SU-DHL-6 (cell line): Measurements from ENCODE around the gene ARL15.

ENCODE experiments used
- H2AFZ ChIP-seq: fragments of 200-600 bp; sonication (generic); 2 replicates; pipeline ENCODE4 v1.6.1; 2014; ENCODE audit warnings: low read depth, mild to moderate bottlenecking, moderate library complexity, mixed read lengths, antibody characterized with exemption, low read length; ENCODE audit not compliant: severe bottlenecking
- H3F3A ChIP-seq: fragments of 200-600 bp; shearing (Covaris generic); 2 replicates; pipeline ENCODE4 v1.6.0; 2016; ENCODE audit warnings: antibody characterized with exemption, mild to moderate bottlenecking; ENCODE audit not compliant: insufficient read depth
- H3K27ac ChIP-seq: fragments of 200-600 bp; sonication (generic); 2 replicates; pipeline ENCODE4 v1.5.1; 2016; ENCODE audit warnings: low read depth, mild to moderate bottlenecking, low read length, moderate library complexity, mixed read lengths
- H3K27me3 ChIP-seq: fragments of 200-600 bp; sonication (generic), shearing (Covaris generic); 2 replicates; pipeline ENCODE4 v1.6.0; 2014; ENCODE audit warnings: mild to moderate bottlenecking, low read length
- H3K36me3 ChIP-seq: fragments of 200-600 bp; sonication (generic); 2 replicates; pipeline ENCODE4 v1.6.1; 2014; ENCODE audit warnings: mild to moderate bottlenecking, low read length, mixed read lengths
- H3K4me2 ChIP-seq: fragments of 300-600, 200-600 bp; shearing (Covaris generic), sonication (generic); 2 replicates; pipeline ENCODE4 v1.6.0; 2014; ENCODE audit warnings: low read length, low read depth, mild to moderate bottlenecking; ENCODE audit not compliant: poor library complexity, severe bottlenecking
- H3K4me3 ChIP-seq: fragments of 200-600 bp; sonication (generic); 2 replicates; pipeline ENCODE4 v1.5.1; 2014; ENCODE audit warnings: antibody characterized with exemption, low read length, mild to moderate bottlenecking, mixed read lengths; ENCODE audit not compliant: insufficient read depth, poor library complexity, severe bottlenecking
- H3K79me2 ChIP-seq: fragments of 200-600 bp; sonication (generic); 2 replicates; pipeline ENCODE4 v1.6.1; 2014; ENCODE audit warnings: mild to moderate bottlenecking, low read length, moderate library complexity; ENCODE audit not compliant: insufficient read depth
- H3K9ac ChIP-seq: fragments of 200-600 bp; sonication (generic); 2 replicates; pipeline ENCODE4 v1.7.0; 2014; ENCODE audit warnings: mild to moderate bottlenecking, low read length
- H3K9me2 ChIP-seq: fragments of 200-600 bp; sonication (generic); replicated peaks from 2 replicates; pipeline ENCODE4 v1.6.1; 2014; ENCODE audit warnings: low read length; ENCODE audit not compliant: insufficient read depth
- H3K9me3 ChIP-seq: fragments of 200-600 bp; sonication (generic); 2 replicates; pipeline ENCODE4 v1.6.1; 2014; ENCODE audit warnings: low read length, mixed read lengths; ENCODE audit not compliant: insufficient read depth
- H4K20me1 ChIP-seq: fragments of 200-600 bp; sonication (generic); 2 replicates; pipeline ENCODE4 v1.6.1; 2014; ENCODE audit warnings: low read depth, mild to moderate bottlenecking, antibody characterized with exemption, low read length, moderate library complexity, mixed read lengths
- EZH2phosphoT487 ChIP-seq: fragments of 200-600 bp; sonication (generic), shearing (Covaris generic); conservative IDR thresholded peaks from 2 replicates; pipeline ENCODE4 v1.6.1; 2018; ENCODE audit warnings: mild to moderate bottlenecking, antibody characterized with exemption, low read length, moderate library complexity, mixed read lengths
- TF ChIP-seq, protein P1 (sequence below): fragments of 200-600 bp; sonication (generic); IDR thresholded peaks from one replicate; pipeline ENCODE4 v1.5.1; 2017; ENCODE audit warnings: antibody characterized with exemption, mild to moderate bottlenecking, low read length, moderate library complexity; ENCODE audit not compliant: insufficient read depth, poor library complexity, severe bottlenecking

Gene ARL15

DNA sequence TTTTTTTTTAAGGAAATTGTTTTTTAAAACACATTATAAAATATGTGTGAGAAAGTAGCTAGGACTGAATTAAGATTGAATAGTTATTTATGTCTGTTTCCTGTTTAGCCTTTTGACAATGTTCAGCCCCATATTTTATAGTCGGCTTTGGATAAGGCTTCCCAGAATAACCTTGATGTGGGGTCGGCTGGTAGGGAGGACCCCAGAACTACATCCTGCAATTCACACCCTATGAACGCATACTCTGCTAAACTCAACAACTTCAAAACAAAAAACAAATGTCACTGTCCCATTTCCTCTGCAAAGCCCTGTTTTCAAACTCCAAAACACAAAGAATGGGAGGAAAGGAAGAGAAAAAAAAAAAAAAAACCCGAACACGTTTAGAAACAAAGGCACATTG is 63.1 kb downstream of the ARL15 start:
- no peaks in the 10 kb centered on the region for H3K36me3 ChIP-seq
- H3F3A ChIP-seq = no peaks in the 10 kb centered on the region
- no peak overlapping the region for H3K27ac ChIP-seq
- no peaks in the 10 kb centered on the region for H4K20me1 ChIP-seq
- no peaks in the 10 kb centered on the region for H3K9me2 ChIP-seq
- H3K79me2 ChIP-seq = no peaks in the 10 kb centered on the region
- TF ChIP-seq EZH2phosphoT487 = no peak
- TF ChIP-seq, protein P1, sequence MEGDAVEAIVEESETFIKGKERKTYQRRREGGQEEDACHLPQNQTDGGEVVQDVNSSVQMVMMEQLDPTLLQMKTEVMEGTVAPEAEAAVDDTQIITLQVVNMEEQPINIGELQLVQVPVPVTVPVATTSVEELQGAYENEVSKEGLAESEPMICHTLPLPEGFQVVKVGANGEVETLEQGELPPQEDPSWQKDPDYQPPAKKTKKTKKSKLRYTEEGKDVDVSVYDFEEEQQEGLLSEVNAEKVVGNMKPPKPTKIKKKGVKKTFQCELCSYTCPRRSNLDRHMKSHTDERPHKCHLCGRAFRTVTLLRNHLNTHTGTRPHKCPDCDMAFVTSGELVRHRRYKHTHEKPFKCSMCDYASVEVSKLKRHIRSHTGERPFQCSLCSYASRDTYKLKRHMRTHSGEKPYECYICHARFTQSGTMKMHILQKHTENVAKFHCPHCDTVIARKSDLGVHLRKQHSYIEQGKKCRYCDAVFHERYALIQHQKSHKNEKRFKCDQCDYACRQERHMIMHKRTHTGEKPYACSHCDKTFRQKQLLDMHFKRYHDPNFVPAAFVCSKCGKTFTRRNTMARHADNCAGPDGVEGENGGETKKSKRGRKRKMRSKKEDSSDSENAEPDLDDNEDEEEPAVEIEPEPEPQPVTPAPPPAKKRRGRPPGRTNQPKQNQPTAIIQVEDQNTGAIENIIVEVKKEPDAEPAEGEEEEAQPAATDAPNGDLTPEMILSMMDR = no peak
- H3K4me3 ChIP-seq = no peak overlapping the region
- no peak overlapping the region for H3K9ac ChIP-seq
- H3K27me3 ChIP-seq = no peaks in the 10 kb centered on the region
- H3K4me2 ChIP-seq = no peak overlapping the region
- no peaks in the 10 kb centered on the region for H3K9me3 ChIP-seq
- H2AFZ ChIP-seq = no peak overlapping the region

- H3K27ac ChIP-seq = no peak overlapping the region
- H3K4me2 ChIP-seq = no peak overlapping the region
- no peak for TF ChIP-seq EZH2phosphoT487
- TF ChIP-seq, protein P1 = peak; percentile 36
- H4K20me1 ChIP-seq = no peaks in the 10 kb centered on the region
- H3K9ac ChIP-seq = no peak overlapping the region
- H3K9me2 ChIP-seq = no peaks in the 10 kb centered on the region
- H3K79me2 ChIP-seq = no peaks in the 10 kb centered on the region
- H3K4me3 ChIP-seq = no peak overlapping the region
- no peaks in the 10 kb centered on the region for H3K36me3 ChIP-seq
- H3K27me3 ChIP-seq = no peaks in the 10 kb centered on the region
- no peaks in the 10 kb centered on the region for H3F3A ChIP-seq
- H3K9me3 ChIP-seq = no peaks in the 10 kb centered on the region
- H2AFZ ChIP-seq = no peak overlapping the region
Observed at GRCh38 chr5:54243483-54244080, 66.8 kb downstream of the ARL15 start.

DNA sequence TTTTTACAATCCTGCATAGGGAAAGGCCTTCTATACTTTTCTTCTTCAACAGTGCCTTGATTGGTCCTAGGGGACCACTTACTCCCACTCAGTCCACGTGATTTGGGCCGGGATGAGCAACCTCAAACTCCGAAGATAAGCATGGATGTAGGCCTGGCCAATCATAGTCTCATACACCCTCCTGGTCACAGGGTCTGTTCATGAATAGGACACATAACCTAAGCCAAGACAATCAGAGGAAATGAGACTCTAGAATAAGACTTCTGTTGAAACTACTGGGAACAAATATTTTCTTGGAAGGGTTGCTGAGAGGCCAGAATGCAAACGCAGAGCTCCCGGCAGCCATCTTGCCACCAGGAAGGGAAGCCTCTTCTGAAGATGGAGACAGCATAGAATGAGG is 68.1 kb downstream of the ARL15 start:
- Histone ChIP-seq H2AFZ (no peak overlapping the region), H4K20me1 (no peaks in the 10 kb centered on the region), H3F3A (no peaks in the 10 kb centered on the region), H3K9me2 (no peaks in the 10 kb centered on the region), H3K27me3 (no peaks in the 10 kb centered on the region), H3K27ac (no peak overlapping the region), H3K4me2 (no peak overlapping the region), H3K4me3 (no peak overlapping the region), H3K9ac (no peak overlapping the region), H3K36me3 (no peaks in the 10 kb centered on the region), H3K79me2 (no peaks in the 10 kb centered on the region), H3K9me3 (no peaks in the 10 kb centered on the region)
- TF ChIP-seq EZH2phosphoT487 = no peak
- TF ChIP-seq, protein P1 = no peak
